ENCODE data around the gene SHMT2. TPM values are rescaled to one million over a fixed set of nuclear protein-coding genes. Genes with fewer than 3 reads are reported as not detected.

Gene SHMT2
- total RNA-seq, 1 donor from 2014 or later: 197 TPM

- Mint-ChIP-seq H3K27me3 (ENCODE audit: low read depth, unreplicated experiment) (no peaks in the 10 kb centered on the region), H3K4me3 (ENCODE audit: unreplicated experiment) (no peak overlapping the region), H3K4me1 (ENCODE audit: low read depth, unreplicated experiment) (no peaks in the 10 kb centered on the region), H3K36me3 (ENCODE audit: low read depth, unreplicated experiment) (peaks cover 29% of the 10 kb centered on the region), H3K27ac (ENCODE audit: unreplicated experiment) (no peak overlapping the region), H3K9me3 (ENCODE audit: unreplicated experiment) (no peaks in the 10 kb centered on the region)
- H2AFZ ChIP-seq (ENCODE audit: low read depth, low read length): no peak overlapping the region
- no peaks in the 10 kb centered on the region for H3K79me2 ChIP-seq (ENCODE audit: insufficient read depth, low read length)
- H3K27me3 ChIP-seq (ENCODE audit: insufficient read depth, low read length): no peaks in the 10 kb centered on the region
- TF ChIP-seq, protein P1, sequence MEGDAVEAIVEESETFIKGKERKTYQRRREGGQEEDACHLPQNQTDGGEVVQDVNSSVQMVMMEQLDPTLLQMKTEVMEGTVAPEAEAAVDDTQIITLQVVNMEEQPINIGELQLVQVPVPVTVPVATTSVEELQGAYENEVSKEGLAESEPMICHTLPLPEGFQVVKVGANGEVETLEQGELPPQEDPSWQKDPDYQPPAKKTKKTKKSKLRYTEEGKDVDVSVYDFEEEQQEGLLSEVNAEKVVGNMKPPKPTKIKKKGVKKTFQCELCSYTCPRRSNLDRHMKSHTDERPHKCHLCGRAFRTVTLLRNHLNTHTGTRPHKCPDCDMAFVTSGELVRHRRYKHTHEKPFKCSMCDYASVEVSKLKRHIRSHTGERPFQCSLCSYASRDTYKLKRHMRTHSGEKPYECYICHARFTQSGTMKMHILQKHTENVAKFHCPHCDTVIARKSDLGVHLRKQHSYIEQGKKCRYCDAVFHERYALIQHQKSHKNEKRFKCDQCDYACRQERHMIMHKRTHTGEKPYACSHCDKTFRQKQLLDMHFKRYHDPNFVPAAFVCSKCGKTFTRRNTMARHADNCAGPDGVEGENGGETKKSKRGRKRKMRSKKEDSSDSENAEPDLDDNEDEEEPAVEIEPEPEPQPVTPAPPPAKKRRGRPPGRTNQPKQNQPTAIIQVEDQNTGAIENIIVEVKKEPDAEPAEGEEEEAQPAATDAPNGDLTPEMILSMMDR (IDR thresholded peaks at IDR 0.05; ENCODE audit: insufficient read depth, low read depth, low read length): no peak
- no peak for TF ChIP-seq EZH2 (IDR thresholded peaks at IDR 0.05; ENCODE audit: insufficient read depth, low read length)
- FAIRE-seq (no peak), DNase-seq (ENCODE audit: low read depth) (no peak)
- H3K4me1 ChIP-seq (ENCODE audit: insufficient read depth, low read length): no peaks in the 10 kb centered on the region
- H3K4me3 ChIP-seq (ENCODE audit: insufficient read depth, low read depth, low read length): no peak overlapping the region
- H4K20me1 ChIP-seq (ENCODE audit: insufficient read depth, low read length): peaks cover 62% of the 10 kb centered on the region
- no peaks in the 10 kb centered on the region for H3K9me3 ChIP-seq (ENCODE audit: insufficient read depth, low read depth, low read length)
- H3K36me3 ChIP-seq (ENCODE audit: insufficient read depth, low read length): peaks cover 34% of the 10 kb centered on the region
- H3K27ac ChIP-seq (ENCODE audit: low read depth, low read length): no peak overlapping the region
- H3K9ac ChIP-seq (ENCODE audit: low read length): no peak overlapping the region
- H3K4me2 ChIP-seq (ENCODE audit: low read length): no peak overlapping the region
These were observed 35.7 kb upstream of the SHMT2 start for GRCh38 chr12:57193706-57194245.

DNA sequence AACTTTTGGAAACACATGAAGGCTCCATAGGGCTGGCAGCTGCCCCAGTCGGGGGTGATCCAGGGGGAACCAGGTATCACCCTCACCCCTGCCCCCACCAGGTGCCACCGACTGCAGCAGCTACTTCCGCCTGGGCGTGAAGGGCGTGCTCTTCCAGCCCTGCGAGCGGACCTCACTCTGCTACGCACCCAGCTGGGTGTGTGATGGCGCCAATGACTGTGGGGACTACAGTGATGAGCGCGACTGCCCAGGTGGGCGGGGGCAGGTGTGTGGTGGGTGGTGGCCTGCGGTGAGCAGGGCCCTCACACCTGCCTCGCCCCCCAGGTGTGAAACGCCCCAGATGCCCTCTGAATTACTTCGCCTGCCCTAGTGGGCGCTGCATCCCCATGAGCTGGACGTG lies 35.3 kb upstream of the SHMT2 start:
- Histone ChIP-seq H2AFZ (ENCODE audit: low read depth, low read length) (no peak overlapping the region), H4K20me1 (ENCODE audit: insufficient read depth, low read length) (peaks cover 66% of the 10 kb centered on the region), H3K79me2 (ENCODE audit: insufficient read depth, low read length) (no peaks in the 10 kb centered on the region), H3K9ac (ENCODE audit: low read length) (no peak overlapping the region), H3K36me3 (ENCODE audit: insufficient read depth, low read length) (peaks cover 34% of the 10 kb centered on the region), H3K27ac (ENCODE audit: low read depth, low read length) (no peak overlapping the region), H3K9me3 (ENCODE audit: insufficient read depth, low read depth, low read length) (no peaks in the 10 kb centered on the region), H3K4me2 (ENCODE audit: low read length) (no peak overlapping the region), H3K27me3 (ENCODE audit: insufficient read depth, low read length) (no peaks in the 10 kb centered on the region), H3K4me3 (ENCODE audit: insufficient read depth, low read depth, low read length) (no peak overlapping the region), H3K4me1 (ENCODE audit: insufficient read depth, low read length) (no peaks in the 10 kb centered on the region)
- no peak for FAIRE-seq
- Mint-ChIP-seq H3K9me3 (ENCODE audit: unreplicated experiment) (no peaks in the 10 kb centered on the region), H3K4me3 (ENCODE audit: unreplicated experiment) (no peak overlapping the region), H3K36me3 (ENCODE audit: low read depth, unreplicated experiment) (peaks cover 28% of the 10 kb centered on the region), H3K27me3 (ENCODE audit: low read depth, unreplicated experiment) (no peaks in the 10 kb centered on the region), H3K4me1 (ENCODE audit: low read depth, unreplicated experiment) (no peaks in the 10 kb centered on the region), H3K27ac (ENCODE audit: unreplicated experiment) (no peak overlapping the region)
- no peak for DNase-seq (ENCODE audit: low read depth)
- TF ChIP-seq, protein P1 (IDR thresholded peaks at IDR 0.05; ENCODE audit: insufficient read depth, low read depth, low read length): no peak
- TF ChIP-seq EZH2 (IDR thresholded peaks at IDR 0.05; ENCODE audit: insufficient read depth, low read length): no peak

DNA sequence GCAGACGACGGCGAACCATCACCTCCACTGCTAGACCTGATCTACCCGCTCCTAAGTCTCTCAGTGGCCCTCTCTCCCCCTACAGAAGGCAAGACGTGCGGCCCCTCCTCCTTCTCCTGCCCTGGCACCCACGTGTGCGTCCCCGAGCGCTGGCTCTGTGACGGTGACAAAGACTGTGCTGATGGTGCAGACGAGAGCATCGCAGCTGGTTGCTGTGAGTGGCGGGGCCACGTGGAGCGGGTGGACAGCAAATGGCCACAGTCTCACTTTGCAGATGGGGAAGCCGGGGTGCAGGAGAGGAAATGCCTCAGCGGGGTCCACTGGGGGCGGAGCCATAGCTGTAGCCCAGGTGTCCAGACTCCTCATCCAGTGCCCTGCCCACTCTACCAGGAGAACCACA lies 34.3 kb upstream of the SHMT2 start:
- H3K9me3 Mint-ChIP-seq (ENCODE audit: unreplicated experiment): no peaks in the 10 kb centered on the region

More for the DNA sequence above, 34.3 kb upstream of the SHMT2 start:
- no peaks in the 10 kb centered on the region for H3K27me3 ChIP-seq (ENCODE audit: insufficient read depth, low read length)
- H3K27me3 Mint-ChIP-seq (ENCODE audit: low read depth, unreplicated experiment): no peaks in the 10 kb centered on the region
- H3K4me3 Mint-ChIP-seq (ENCODE audit: unreplicated experiment): no peak overlapping the region
- H3K36me3 ChIP-seq (ENCODE audit: insufficient read depth, low read length): peaks cover 30% of the 10 kb centered on the region
- H3K4me2 ChIP-seq (ENCODE audit: low read length): no peak overlapping the region
- H3K9me3 ChIP-seq (ENCODE audit: insufficient read depth, low read depth, low read length): no peaks in the 10 kb centered on the region
- H3K4me1 Mint-ChIP-seq (ENCODE audit: low read depth, unreplicated experiment): no peaks in the 10 kb centered on the region
- DNase-seq (ENCODE audit: low read depth) (no peak), FAIRE-seq (no peak)
- no peaks in the 10 kb centered on the region for H3K79me2 ChIP-seq (ENCODE audit: insufficient read depth, low read length)
- no peaks in the 10 kb centered on the region for H3K4me1 ChIP-seq (ENCODE audit: insufficient read depth, low read length)
- H3K27ac Mint-ChIP-seq (ENCODE audit: unreplicated experiment): no peak overlapping the region
- H2AFZ ChIP-seq (ENCODE audit: low read depth, low read length): no peak overlapping the region
- peaks cover 24% of the 10 kb centered on the region for H3K36me3 Mint-ChIP-seq (ENCODE audit: low read depth, unreplicated experiment)
- H4K20me1 ChIP-seq (ENCODE audit: insufficient read depth, low read length): peaks cover 68% of the 10 kb centered on the region
- H3K9ac ChIP-seq (ENCODE audit: low read length): no peak overlapping the region
- H3K4me3 ChIP-seq (ENCODE audit: insufficient read depth, low read depth, low read length): no peak overlapping the region
- no peak for TF ChIP-seq EZH2 (IDR thresholded peaks at IDR 0.05; ENCODE audit: insufficient read depth, low read length)
- TF ChIP-seq, protein P1 (IDR thresholded peaks at IDR 0.05; ENCODE audit: insufficient read depth, low read depth, low read length): no peak
- no peak overlapping the region for H3K27ac ChIP-seq (ENCODE audit: low read depth, low read length)
